Stimulated activated CD4-positive, alpha-beta T cell treated with anti-CD3 and anti-CD28 coated beads, Interleukin-1b, Interleukin-23, amount 100 ng/mL, for 4 hours (primary cell): ENCODE data around the gene FAM24A.

ENCODE experiments used
- DNase-seq, 2 donors: peaks; one replicate each; pipeline ENCODE4 v3.0.0-alpha.2; 2020; ENCODE audit warnings: low read depth in 2 of 2

FAM24A gene

GRCh38 chr10:122930140-122930539 lies 19.7 kb downstream of the FAM24A start:
- no peak for DNase-seq

- no peak for DNase-seq
Measured at GRCh38 chr10:122931088-122931906, 20.9 kb downstream of the FAM24A start.

- no peak for DNase-seq
Measured at GRCh38 chr10:122939133-122939855, 28.9 kb downstream of the FAM24A start.

GRCh38 chr10:122939856-122940543 lies 29.6 kb downstream of the FAM24A start:
- no peak for DNase-seq

- DNase-seq: no peak
Measured at GRCh38 chr10:122949296-122949695, 38.9 kb downstream of the FAM24A start.

GRCh38 chr10:122953902-122954730 lies 43.7 kb downstream of the FAM24A start, which contains the start of gene C10orf88:
Gene C10orf88 (minus strand): TSS chr10:122954227. CDS start chr10:122954178, 49 bp downstream.
- peak; percentile 94 to 96 for DNase-seq

- DNase-seq: no peak
Measured at GRCh38 chr10:122954731-122955050, 44.3 kb downstream of the FAM24A start.

- DNase-seq: no peak
Measured at GRCh38 chr10:122955892-122956291, 45.5 kb downstream of the FAM24A start.

- DNase-seq: no peak
Measured at GRCh38 chr10:122957474-122957873, 47.1 kb downstream of the FAM24A start.

GRCh38 chr10:122962405-122962804 lies 52.0 kb downstream of the FAM24A start:
- no peak for DNase-seq
